ENCODE measurements around the gene LYPD3.

Gene LYPD3

DNA sequence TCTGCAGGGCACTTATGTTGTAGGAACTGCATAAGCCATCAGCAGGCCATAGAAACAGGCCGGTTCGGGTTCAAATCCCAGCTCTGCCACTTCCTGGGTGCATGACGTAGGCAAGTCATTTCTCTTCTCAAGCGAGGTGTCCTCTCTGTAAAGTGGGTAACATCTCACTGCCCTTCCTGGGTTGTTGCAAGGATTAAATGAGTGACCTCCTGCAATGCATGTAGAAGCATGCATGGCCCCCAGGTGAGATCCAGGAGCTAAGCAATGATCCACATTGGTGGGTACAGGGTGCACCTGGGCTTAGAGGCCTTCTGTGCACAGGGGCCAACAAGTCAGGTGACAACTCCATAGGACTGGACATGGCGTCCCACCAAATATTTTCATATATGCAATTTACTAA is 25.4 kb upstream of the LYPD3 start:
- TF ChIP-seq, protein P1, sequence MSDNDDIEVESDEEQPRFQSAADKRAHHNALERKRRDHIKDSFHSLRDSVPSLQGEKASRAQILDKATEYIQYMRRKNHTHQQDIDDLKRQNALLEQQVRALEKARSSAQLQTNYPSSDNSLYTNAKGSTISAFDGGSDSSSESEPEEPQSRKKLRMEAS (IDR thresholded peaks at IDR 0.05; ENCODE audit: low read depth, low read length) = no peak
- no peak overlapping the region for H3K4me3 ChIP-seq (ENCODE audit: low read depth, low read length)
- no peak for DNase-seq (ENCODE audit: low read depth)

DNA sequence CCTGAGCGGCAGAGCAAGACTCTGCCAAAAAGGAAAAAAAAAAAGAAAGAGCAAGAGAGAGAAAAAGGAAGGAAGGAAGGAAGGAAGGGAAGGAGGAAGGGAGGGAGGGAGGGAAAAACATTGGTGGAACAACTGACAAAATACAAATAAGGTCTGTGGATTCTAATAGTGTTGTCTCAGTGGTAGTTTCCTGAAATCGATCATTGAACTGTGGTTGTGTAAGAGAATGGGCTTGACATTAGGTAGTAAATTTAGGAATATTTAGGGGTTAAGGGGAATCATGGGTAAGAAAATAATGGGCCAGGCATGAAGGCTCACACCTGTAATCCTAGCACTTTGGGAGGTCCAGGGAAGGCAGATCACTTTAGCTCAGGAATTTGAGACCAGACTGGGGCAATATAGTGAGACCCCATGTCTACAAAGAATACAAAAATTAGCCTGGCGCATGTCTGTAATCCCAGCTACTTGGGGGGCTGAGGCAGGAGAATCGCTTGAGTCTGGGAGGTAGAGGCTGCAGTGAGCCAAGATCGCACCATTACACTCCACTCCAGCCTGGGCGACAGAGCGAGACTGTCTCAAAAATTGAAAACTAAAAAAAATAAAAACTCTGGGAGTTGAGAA is 24.7 kb upstream of the LYPD3 start:
- no peak for DNase-seq (ENCODE audit: low read depth)
- TF ChIP-seq POLR2A (IDR thresholded peaks at IDR 0.05; ENCODE audit: extremely low read depth, insufficient read length) (no peak), MYC (IDR thresholded peaks at IDR 0.05; ENCODE audit: low read depth, low read length) (no peak)
- TF ChIP-seq, protein P2, sequence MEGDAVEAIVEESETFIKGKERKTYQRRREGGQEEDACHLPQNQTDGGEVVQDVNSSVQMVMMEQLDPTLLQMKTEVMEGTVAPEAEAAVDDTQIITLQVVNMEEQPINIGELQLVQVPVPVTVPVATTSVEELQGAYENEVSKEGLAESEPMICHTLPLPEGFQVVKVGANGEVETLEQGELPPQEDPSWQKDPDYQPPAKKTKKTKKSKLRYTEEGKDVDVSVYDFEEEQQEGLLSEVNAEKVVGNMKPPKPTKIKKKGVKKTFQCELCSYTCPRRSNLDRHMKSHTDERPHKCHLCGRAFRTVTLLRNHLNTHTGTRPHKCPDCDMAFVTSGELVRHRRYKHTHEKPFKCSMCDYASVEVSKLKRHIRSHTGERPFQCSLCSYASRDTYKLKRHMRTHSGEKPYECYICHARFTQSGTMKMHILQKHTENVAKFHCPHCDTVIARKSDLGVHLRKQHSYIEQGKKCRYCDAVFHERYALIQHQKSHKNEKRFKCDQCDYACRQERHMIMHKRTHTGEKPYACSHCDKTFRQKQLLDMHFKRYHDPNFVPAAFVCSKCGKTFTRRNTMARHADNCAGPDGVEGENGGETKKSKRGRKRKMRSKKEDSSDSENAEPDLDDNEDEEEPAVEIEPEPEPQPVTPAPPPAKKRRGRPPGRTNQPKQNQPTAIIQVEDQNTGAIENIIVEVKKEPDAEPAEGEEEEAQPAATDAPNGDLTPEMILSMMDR (IDR thresholded peaks at IDR 0.05; ENCODE audit: low read depth, low read length) = no peak
- TF ChIP-seq, protein P1 (IDR thresholded peaks at IDR 0.05; ENCODE audit: low read depth, low read length) = no peak

DNA sequence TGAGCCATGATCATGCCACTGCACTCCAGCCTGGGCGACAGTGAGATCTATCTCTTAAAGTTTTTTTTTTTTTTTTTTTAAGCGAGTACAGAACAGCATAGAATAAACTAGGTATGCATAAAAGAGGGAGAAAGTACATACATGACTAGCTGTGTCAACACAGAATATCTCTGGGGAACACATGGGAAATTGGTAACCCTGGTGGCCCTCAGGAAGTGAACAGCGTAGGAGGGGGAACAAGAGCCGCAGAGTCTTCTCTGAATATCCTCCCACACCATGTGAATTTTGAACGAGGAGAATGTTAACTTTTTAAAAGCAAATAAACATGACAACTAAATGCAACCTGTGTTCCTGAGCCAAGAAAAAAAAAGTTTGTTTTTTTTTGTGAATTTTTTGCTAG is 23.9 kb upstream of the LYPD3 start:
- TF ChIP-seq, protein P1 (IDR thresholded peaks at IDR 0.05; ENCODE audit: low read depth, low read length) = no peak
- TF ChIP-seq, protein P2 (IDR thresholded peaks at IDR 0.05; ENCODE audit: low read depth, low read length) = no peak
- TF ChIP-seq POLR2A (IDR thresholded peaks at IDR 0.05; ENCODE audit: extremely low read depth, insufficient read length) (no peak), MYC (IDR thresholded peaks at IDR 0.05; ENCODE audit: low read depth, low read length) (no peak)
- H3K4me3 ChIP-seq (ENCODE audit: low read depth, low read length) = no peak overlapping the region
- DNase-seq (ENCODE audit: low read depth) = peak; percentile 77

More for the DNA sequence above, 24.7 kb upstream of the LYPD3 start:
- no peak overlapping the region for H3K4me3 ChIP-seq (ENCODE audit: low read depth, low read length)

DNA sequence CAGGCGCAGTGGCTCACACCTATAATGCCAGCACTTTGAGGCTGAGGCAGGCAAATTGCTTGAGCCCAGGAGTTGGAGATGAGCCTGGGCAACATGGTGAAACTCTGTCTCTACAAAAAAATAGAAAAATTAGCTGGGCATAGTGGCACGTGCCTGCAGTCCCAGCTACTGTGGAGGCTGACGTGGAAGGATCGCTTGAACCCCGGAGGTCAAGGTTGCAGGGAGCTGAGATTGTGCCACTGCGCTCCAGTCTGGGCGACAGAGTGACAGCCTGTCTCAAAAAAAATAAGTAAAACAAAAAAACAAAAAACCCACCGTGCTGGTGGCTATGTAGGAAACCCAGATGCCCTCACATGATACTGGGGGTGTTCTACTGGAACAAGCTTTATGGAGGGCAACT is 22.8 kb upstream of the LYPD3 start:
- TF ChIP-seq POLR2A (IDR thresholded peaks at IDR 0.05; ENCODE audit: extremely low read depth, insufficient read length) (no peak), MYC (IDR thresholded peaks at IDR 0.05; ENCODE audit: low read depth, low read length) (no peak)
- TF ChIP-seq, protein P2 (IDR thresholded peaks at IDR 0.05; ENCODE audit: low read depth, low read length) = no peak
- TF ChIP-seq, protein P1 (IDR thresholded peaks at IDR 0.05; ENCODE audit: low read depth, low read length) = no peak
- H3K4me3 ChIP-seq (ENCODE audit: low read depth, low read length) = no peak overlapping the region
- no peak for DNase-seq (ENCODE audit: low read depth)

DNA sequence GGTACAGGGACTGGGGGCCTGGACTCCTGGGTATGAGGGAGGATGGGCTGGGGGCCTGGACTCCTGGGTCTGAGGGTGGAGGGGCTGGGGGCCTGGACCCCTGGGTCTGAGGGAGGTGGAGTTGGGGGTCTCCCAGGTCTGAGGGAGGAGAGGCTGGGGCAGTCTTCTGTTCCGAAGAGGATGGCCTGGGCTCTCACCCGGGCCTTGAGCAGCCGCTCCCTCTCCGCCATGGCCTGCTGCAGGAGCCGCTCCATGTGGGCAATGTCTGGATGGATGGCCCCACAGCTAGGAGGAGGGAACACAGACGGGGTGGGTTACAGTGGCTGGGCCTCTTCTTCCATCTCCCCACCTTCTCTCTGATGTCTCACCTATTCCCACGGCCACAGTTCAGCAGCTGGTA is 21.0 kb upstream of the LYPD3 start:
- no peak overlapping the region for H3K4me3 ChIP-seq (ENCODE audit: low read depth, low read length)
- TF ChIP-seq, protein P2 (IDR thresholded peaks at IDR 0.05; ENCODE audit: low read depth, low read length) = no peak
- TF ChIP-seq, protein P1 (IDR thresholded peaks at IDR 0.05; ENCODE audit: low read depth, low read length) = no peak
- TF ChIP-seq MYC (IDR thresholded peaks at IDR 0.05; ENCODE audit: low read depth, low read length) (no peak), POLR2A (IDR thresholded peaks at IDR 0.05; ENCODE audit: extremely low read depth, insufficient read length) (no peak)
- DNase-seq (ENCODE audit: low read depth) = no peak

DNA sequence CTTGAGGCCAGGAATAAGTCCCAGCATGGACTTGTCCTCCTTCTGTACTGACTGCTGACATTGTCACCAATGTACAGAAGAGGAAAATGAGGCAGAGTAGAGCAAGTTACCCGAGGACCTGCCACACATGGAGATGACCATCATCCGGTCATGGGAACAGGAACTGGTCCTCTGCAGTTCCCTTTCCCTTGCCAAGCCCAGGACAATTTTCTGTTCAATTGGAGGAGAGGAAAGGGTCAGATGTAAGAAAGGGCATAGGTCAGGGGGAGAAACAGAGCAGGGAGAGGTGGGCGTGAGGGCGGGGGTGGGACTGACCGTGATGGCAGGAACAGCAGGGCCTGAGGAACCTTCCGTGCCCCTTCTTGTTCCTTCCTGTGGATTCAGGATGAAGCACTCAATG is 20.5 kb upstream of the LYPD3 start:
- TF ChIP-seq, protein P1 (IDR thresholded peaks at IDR 0.05; ENCODE audit: low read depth, low read length) = no peak
- TF ChIP-seq POLR2A (IDR thresholded peaks at IDR 0.05; ENCODE audit: extremely low read depth, insufficient read length) (no peak), MYC (IDR thresholded peaks at IDR 0.05; ENCODE audit: low read depth, low read length) (no peak)
- TF ChIP-seq, protein P2 (IDR thresholded peaks at IDR 0.05; ENCODE audit: low read depth, low read length) = no peak
- no peak for DNase-seq (ENCODE audit: low read depth)
- H3K4me3 ChIP-seq (ENCODE audit: low read depth, low read length) = no peak overlapping the region
